GM23338 (cell line): ENCODE measurements around the gene LIME1. TPM values are rescaled to one million over a fixed set of nuclear protein-coding genes. Genes with fewer than 3 reads are reported as not detected.

Experiments
- ATAC-seq: fragments of 200-7000 bp; cut with Tn5 transposase; 3 replicates; pipeline ENCODE4 v1.9.1; 2020
- DNase-seq: peaks from one replicate; pipeline ENCODE4 v3.0.0-alpha.2; 2015; ENCODE audit warnings: low spot score
- H2AFZ ChIP-seq: fragments of 200-600 bp; sonication (generic); 2 replicates; pipeline ENCODE4 v1.8.0; 2016; ENCODE audit warnings: antibody characterized with exemption, mild to moderate bottlenecking, moderate library complexity
- H3F3A ChIP-seq: fragments of 200-600 bp; sonication (generic); replicated peaks from 2 replicates; pipeline ENCODE4 v1.8.0; 2017; ENCODE audit warnings: antibody characterized with exemption, mixed run types, low read depth
- H3K27ac ChIP-seq: fragments of 200-600 bp; sonication (generic); 2 replicates; pipeline ENCODE4 v1.6.1; 2016; ENCODE audit warnings: low read depth
- H3K27me3 ChIP-seq: fragments of 200-600 bp; sonication (generic); 2 replicates; pipeline ENCODE4 v1.8.0; 2016; ENCODE audit warnings: mild to moderate bottlenecking, mixed run types, moderate library complexity; ENCODE audit not compliant: insufficient read depth
- H3K36me3 ChIP-seq: fragments of 200-600 bp; sonication (generic); 2 replicates; pipeline ENCODE4 v1.8.0; 2016; ENCODE audit warnings: mild to moderate bottlenecking; ENCODE audit not compliant: insufficient read depth
- H3K4me1 ChIP-seq: fragments of 200-600 bp; sonication (generic); 2 replicates; pipeline ENCODE4 v1.8.0; 2016; ENCODE audit warnings: mild to moderate bottlenecking, moderate library complexity; ENCODE audit not compliant: insufficient read depth
- H3K4me2 ChIP-seq: fragments of 200-600 bp; sonication (generic); 2 replicates; pipeline ENCODE4 v1.7.1; 2017; ENCODE audit warnings: mixed run types
- H3K4me3 ChIP-seq: fragments of 200-600 bp; sonication (generic); 2 replicates; pipeline ENCODE4 v1.6.1; 2016; ENCODE audit warnings: mixed run types
- H3K79me2 ChIP-seq: fragments of 200-600 bp; sonication (generic); replicated peaks from 2 replicates; pipeline ENCODE4 v1.8.0; 2017; ENCODE audit warnings: mild to moderate bottlenecking; ENCODE audit not compliant: insufficient read depth
- H3K9me2 ChIP-seq: fragments of 200-600 bp; sonication (generic); 2 replicates; pipeline ENCODE4 v1.8.0; 2017; ENCODE audit not compliant: insufficient read depth
- H4K20me1 ChIP-seq: fragments of 200-600 bp; sonication (generic); replicated peaks from 2 replicates; pipeline ENCODE4 v1.8.0; 2017; ENCODE audit warnings: mild to moderate bottlenecking; ENCODE audit not compliant: insufficient read depth
- H3K27ac Mint-ChIP-seq: 2 replicates; pipeline ENCODE4 v1.8.0; 2020; ENCODE audit warnings: inconsistent platforms, mild to moderate bottlenecking, moderate library complexity, mixed read lengths
- H3K27me3 Mint-ChIP-seq: 3 replicates; pipeline ENCODE4 v1.8.0; 2022; ENCODE audit warnings: low read depth, mild to moderate bottlenecking, moderate library complexity, mixed read lengths, inconsistent platforms; ENCODE audit not compliant: insufficient read depth, poor library complexity
- H3K36me3 Mint-ChIP-seq: 3 replicates; pipeline ENCODE4 v1.8.0; 2021; ENCODE audit warnings: low read depth, mild to moderate bottlenecking, inconsistent platforms, moderate library complexity, mixed read lengths
- H3K4me1 Mint-ChIP-seq: 3 replicates; pipeline ENCODE4 v1.8.0; 2020; ENCODE audit warnings: mild to moderate bottlenecking, inconsistent platforms, mixed read lengths
- H3K4me3 Mint-ChIP-seq: 3 replicates; pipeline ENCODE4 v1.8.0; 2021; ENCODE audit warnings: moderate library complexity, mild to moderate bottlenecking, inconsistent platforms, mixed read lengths
- H3K9me3 Mint-ChIP-seq: 3 replicates; pipeline ENCODE4 v1.8.0; 2020; ENCODE audit warnings: moderate library complexity, mild to moderate bottlenecking, inconsistent platforms, mixed read lengths
- ETS1 ChIP-seq: IDR thresholded peaks from 2 replicates; pipeline ENCODE4 v1.6.1; 2016; ENCODE audit warnings: antibody characterized with exemption
- ZNF331 ChIP-seq: fragments of 250-450 bp; sonication (Bioruptor Pico); IDR thresholded peaks from 2 replicates; pipeline ENCODE4 v1.5.0; 2020; ENCODE audit warnings: low read depth, mild to moderate bottlenecking, moderate library complexity
- ZNF462 ChIP-seq: fragments of 250-450 bp; sonication (Bioruptor Pico); IDR thresholded peaks from 2 replicates; pipeline ENCODE4 v1.5.0; 2020; ENCODE audit warnings: mild to moderate bottlenecking, moderate library complexity
- polyA plus RNA-seq: library from polyadenylated mRNA; unstranded; fragments of >200 nt; fragmentation: Nextera tagmentation; extraction: Ambion mirVana; gene quantifications from 2 replicates; pipeline ENCODE4 v1.2.1, GENCODE V29; 2016
- total RNA-seq: library from RNA; depleted of rRNA; stranded (reverse); fragments of >200 nt; shearing (Covaris generic); gene quantifications from 2 replicates; pipeline ENCODE4 v1.2.3, GENCODE V29; 2014

Gene LIME1
- total and polyA plus RNA-seq, 2 experiments from 2014 or later, result 4.7 to 12.2 TPM

GRCh38 chr20:63734111-63734945 lies 2.1 kb upstream of the LIME1 start:
- H3K27ac ChIP-seq, result no peak overlapping the region
- H3K4me2 ChIP-seq, result no peak overlapping the region
- Mint-ChIP-seq H3K36me3 (peaks cover 14% of the 10 kb centered on the region), H3K27me3 (peaks cover 14% of the 10 kb centered on the region), H3K27ac (no peak overlapping the region), H3K4me3 (no peak overlapping the region; the same call in 2 of the 3 replicates), H3K9me3 (no peaks in the 10 kb centered on the region; the same call in 2 of the 3 replicates), H3K4me1 (no peaks in the 10 kb centered on the region)
- H3K36me3 ChIP-seq, result no peaks in the 10 kb centered on the region
- H4K20me1 ChIP-seq, result no peaks in the 10 kb centered on the region
- peaks cover 12% of the 10 kb centered on the region for H3F3A ChIP-seq
- H3K9me2 ChIP-seq, result 0 out of 2 replicates have a peak, but pooled peaks cover 5% of the 10 kb centered on the region
- no peak overlapping the region for H3K4me3 ChIP-seq
- no peak for DNase-seq
- ATAC-seq, result no peak
- H3K4me1 ChIP-seq, result no peaks in the 10 kb centered on the region; the same call in 1 of the 2 replicates
- TF ChIP-seq ZNF331 (CRISPR knock-in tag) (no peak), ETS1 (no peak), ZNF462 (CRISPR knock-in tag) (no peak)
- no peak overlapping the region for H2AFZ ChIP-seq
- H3K79me2 ChIP-seq, result no peaks in the 10 kb centered on the region
- peaks cover 6% of the 10 kb centered on the region for H3K27me3 ChIP-seq
